NCI-H2081 treated with DMSO at 0.1 percent for 48 hours (cell line): Measurements from ENCODE around the gene SLC25A45.
A peak's percentile ranks its signal among the peaks of the same experiment; 100 is the strongest.
"Not testable (repeated sequence)": the region's sequence is repeated elsewhere in the genome, so short reads cannot be mapped to it uniquely, and the experiment has no call there.

Experiments
- DNase-seq: peaks from one replicate; lab custom pipeline; 2025; lab: John Stamatoyannopoulos, UW

Gene SLC25A45

GRCh38 chr11:65357856-65358356 is 24.5 kb downstream of the SLC25A45 start:
- no peak for DNase-seq

- no peak for DNase-seq
Measured at GRCh38 chr11:65356394-65356972, 26.0 kb downstream of the SLC25A45 start.

- no peak for DNase-seq
Measured at GRCh38 chr11:65355776-65356393, 26.6 kb downstream of the SLC25A45 start.

GRCh38 chr11:65355013-65355775 is 27.3 kb downstream of the SLC25A45 start:
- no peak for DNase-seq

GRCh38 chr11:65354265-65355012 is 28.0 kb downstream of the SLC25A45 start, which contains the start of gene TIGD3:
Gene TIGD3, plus strand, starts transcription at chr11:65354751. Its CDS starts 1,058 bp downstream, at chr11:65355809.
- peak; percentile 86 for DNase-seq

- DNase-seq = no peak
Measured at GRCh38 chr11:65353900-65354264, 28.6 kb downstream of the SLC25A45 start.

GRCh38 chr11:65353376-65353775 is 29.1 kb downstream of the SLC25A45 start:
- no peak for DNase-seq

- DNase-seq = no peak
Measured at GRCh38 chr11:65352783-65353182, 29.7 kb downstream of the SLC25A45 start.

GRCh38 chr11:65351511-65351910 is 30.9 kb downstream of the SLC25A45 start:
- DNase-seq = no peak

GRCh38 chr11:65341856-65342255 is 40.6 kb downstream of the SLC25A45 start:
- no peak for DNase-seq

GRCh38 chr11:65340226-65340625 is 42.2 kb downstream of the SLC25A45 start:
- no peak for DNase-seq

GRCh38 chr11:65338676-65339075 is 43.8 kb downstream of the SLC25A45 start:
- DNase-seq = no peak

GRCh38 chr11:65334696-65335295 is 47.6 kb downstream of the SLC25A45 start:
- no peak for DNase-seq

- DNase-seq = not testable (repeated sequence)
Measured at GRCh38 chr11:65332591-65332990, 49.9 kb downstream of the SLC25A45 start.

- DNase-seq = no peak
Measured at GRCh38 chr11:65330544-65330943, 51.9 kb downstream of the SLC25A45 start.

- DNase-seq = peak; percentile 54
Measured at GRCh38 chr11:65329944-65330403, 52.5 kb downstream of the SLC25A45 start.

GRCh38 chr11:65329478-65329877 is 53.0 kb downstream of the SLC25A45 start:
- no peak for DNase-seq

GRCh38 chr11:65327021-65327420 is 55.4 kb downstream of the SLC25A45 start:
- no peak for DNase-seq

GRCh38 chr11:65325435-65325834 is 57.0 kb downstream of the SLC25A45 start:
- no peak for DNase-seq
